ENCODE data around the gene RTKN.

Gene RTKN

DNA sequence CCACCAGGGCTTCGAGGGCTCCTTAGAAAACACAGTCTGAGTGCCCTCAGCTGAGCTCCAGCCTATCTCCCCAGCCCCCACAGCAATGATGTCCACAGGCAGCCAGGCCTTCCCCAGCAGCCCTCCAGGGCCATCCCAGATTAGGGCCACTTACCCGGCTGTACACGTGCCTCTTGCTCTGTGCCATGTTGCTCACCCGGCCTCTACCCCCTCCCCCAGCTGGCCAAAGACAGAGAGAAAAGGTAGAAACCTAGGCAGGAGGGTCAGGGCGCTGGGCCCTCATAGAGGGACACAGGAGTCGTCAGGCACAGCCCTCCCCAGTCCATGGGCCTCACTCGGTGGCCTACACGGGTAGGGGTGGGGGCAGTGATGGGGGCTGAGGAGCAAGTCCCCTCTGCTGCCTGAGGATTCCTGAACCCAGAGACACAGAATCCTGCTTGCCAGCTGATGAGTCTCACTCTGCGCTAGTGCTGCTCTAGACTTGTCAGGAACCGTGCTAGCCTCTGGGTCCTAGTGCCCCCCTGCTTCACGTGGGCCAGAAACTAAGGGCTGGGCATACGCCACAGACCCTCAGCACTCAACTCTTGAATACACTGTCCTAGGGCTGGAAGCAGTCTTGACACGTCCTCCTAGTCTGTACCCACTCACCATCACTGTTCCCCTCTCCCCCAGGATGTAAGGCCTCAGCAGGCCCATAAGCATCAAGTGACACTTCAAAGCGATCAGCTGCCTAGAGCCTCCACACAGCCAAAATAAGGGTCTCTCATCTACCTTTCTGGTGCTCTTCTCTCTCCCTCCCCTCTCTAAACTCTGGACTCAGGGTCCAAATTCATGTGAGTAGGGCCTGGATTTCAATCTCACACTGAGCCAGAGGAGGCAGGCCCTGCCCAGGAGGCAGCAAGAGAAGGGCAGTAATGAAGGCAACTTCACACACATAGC is 61.6 kb downstream of the RTKN start, which contains the start of gene DCTN1:
Gene DCTN1, minus strand, starts transcription at position 461 of the 939 bp plus-strand sequence. Its CDS starts 274 bp downstream, at position 187.
- DNase-seq (ENCODE audit: low read depth in 2 of 2): no peak

DNA sequence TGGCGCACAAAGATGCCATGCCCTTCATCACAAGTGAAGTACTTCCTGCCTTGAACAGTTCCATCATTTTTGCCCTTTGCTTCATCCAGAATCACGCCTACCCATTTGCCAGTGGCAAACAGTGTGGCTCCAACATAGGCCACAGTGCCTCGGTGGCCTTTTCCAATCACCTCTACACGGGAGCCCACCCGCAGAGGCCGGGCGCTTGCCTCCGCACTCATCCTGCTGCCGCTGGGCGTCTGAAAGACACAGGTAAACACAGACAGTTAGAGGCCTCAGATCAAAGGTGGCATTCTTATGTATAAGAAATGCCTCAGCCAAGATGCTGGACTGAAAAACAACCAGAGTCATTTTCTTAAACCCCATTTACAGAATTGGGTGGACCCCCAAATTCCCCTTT is 63.7 kb downstream of the RTKN start:
- DNase-seq (ENCODE audit: low read depth in 2 of 2): no peak

DNA sequence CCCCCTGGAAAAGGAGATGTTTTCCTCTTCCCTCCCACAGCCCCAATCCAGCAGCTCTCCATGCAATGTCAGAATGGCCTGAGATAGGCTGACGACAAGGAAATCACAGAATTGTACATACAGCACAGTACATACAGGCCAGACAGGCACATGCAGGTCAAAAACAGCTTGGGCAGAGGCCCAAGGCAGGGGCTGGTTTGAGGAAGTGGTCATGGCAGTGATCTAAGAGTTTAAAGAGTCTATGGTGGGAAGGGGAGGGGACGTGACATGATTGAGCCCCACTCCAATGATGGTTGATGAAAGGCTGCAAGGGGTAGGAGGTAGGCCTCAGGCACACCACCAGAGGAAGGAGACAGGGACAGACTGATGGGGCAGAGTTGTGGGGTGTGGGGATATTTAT is 65.9 kb downstream of the RTKN start:
- no peak for DNase-seq (ENCODE audit: low read depth in 2 of 2)
